SK-N-SH treated with all-trans-retinoic acid at 6 μM for 48 hours (cell line): Measurements from ENCODE around the gene ARFGEF2.

ENCODE experiments used
- ARNTL ChIP-seq: fragments of 450-650 bp; formaldehyde crosslinking; IDR thresholded peaks from 2 replicates; pipeline ENCODE4 v1.5.0; 2020; ENCODE audit warnings: low read depth, mild to moderate bottlenecking, moderate library complexity, borderline replicate concordance
- CSDC2 ChIP-seq: fragments of 250-450 bp; sonication (Bioruptor Pico); IDR thresholded peaks from 2 replicates; pipeline ENCODE4 v1.5.0; 2020; ENCODE audit warnings: mild to moderate bottlenecking, moderate library complexity
- ZFP3 ChIP-seq: fragments of 250-450 bp; sonication (Bioruptor Pico); IDR thresholded peaks from 2 replicates; pipeline ENCODE4 v1.5.0; 2020; ENCODE audit warnings: mild to moderate bottlenecking, moderate library complexity
- ZFP30 ChIP-seq: fragments of 450-650 bp; formaldehyde crosslinking; IDR thresholded peaks from 2 replicates; pipeline ENCODE4 v1.5.0; 2022; ENCODE audit warnings: mild to moderate bottlenecking, moderate library complexity
- ZNF70 ChIP-seq: fragments of 450-650 bp; formaldehyde crosslinking; IDR thresholded peaks from 2 replicates; pipeline ENCODE4 v1.5.0; 2020; ENCODE audit warnings: mild to moderate bottlenecking, moderate library complexity
- ZNF8 ChIP-seq: fragments of 450-650 bp; formaldehyde crosslinking; IDR thresholded peaks from 2 replicates; pipeline ENCODE4 v1.5.0; 2020; ENCODE audit warnings: mild to moderate bottlenecking, moderate library complexity
- TF ChIP-seq, protein P1 (sequence below): fragments of 250-450 bp; sonication (Bioruptor Pico); IDR thresholded peaks from 2 replicates; pipeline ENCODE4 v1.5.1; 2020; ENCODE audit warnings: low read depth, mild to moderate bottlenecking, moderate library complexity
- TF ChIP-seq, protein P2 (sequence below): fragments of 250-450 bp; sonication (Bioruptor Pico); IDR thresholded peaks from 2 replicates; pipeline ENCODE4 v1.8.0; 2021; ENCODE audit warnings: low read depth, mild to moderate bottlenecking, moderate library complexity, borderline replicate concordance

DNA sequence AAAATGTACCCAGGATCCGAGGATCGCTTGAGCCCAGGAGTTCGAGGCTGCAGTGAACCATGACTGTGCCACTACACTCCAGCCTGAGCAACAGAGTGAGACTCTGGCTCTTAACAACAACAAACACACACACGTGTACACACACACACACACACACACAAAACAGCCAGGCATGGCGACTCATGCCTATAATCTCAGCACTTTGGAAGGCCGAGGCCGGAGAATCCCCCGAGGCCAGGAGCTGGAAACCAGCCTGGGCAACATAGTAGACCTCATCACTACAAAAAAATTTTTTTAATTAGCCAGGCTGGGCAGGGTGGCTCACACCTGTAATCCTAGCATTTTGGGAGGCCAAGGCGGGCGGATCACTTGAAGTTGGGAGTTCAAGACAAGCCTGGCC lies 23.3 kb upstream of the ARFGEF2 start:
- no peak for TF ChIP-seq ARNTL (CRISPR knock-in tag)
- no peak for TF ChIP-seq ZFP30 (CRISPR knock-in tag)
- TF ChIP-seq, protein P1, sequence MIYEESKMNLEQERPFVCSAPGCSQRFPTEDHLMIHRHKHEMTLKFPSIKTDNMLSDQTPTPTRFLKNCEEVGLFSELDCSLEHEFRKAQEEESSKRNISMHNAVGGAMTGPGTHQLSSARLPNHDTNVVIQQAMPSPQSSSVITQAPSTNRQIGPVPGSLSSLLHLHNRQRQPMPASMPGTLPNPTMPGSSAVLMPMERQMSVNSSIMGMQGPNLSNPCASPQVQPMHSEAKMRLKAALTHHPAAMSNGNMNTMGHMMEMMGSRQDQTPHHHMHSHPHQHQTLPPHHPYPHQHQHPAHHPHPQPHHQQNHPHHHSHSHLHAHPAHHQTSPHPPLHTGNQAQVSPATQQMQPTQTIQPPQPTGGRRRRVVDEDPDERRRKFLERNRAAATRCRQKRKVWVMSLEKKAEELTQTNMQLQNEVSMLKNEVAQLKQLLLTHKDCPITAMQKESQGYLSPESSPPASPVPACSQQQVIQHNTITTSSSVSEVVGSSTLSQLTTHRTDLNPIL (CRISPR knock-in tag) = no peak
- TF ChIP-seq, protein P2, sequence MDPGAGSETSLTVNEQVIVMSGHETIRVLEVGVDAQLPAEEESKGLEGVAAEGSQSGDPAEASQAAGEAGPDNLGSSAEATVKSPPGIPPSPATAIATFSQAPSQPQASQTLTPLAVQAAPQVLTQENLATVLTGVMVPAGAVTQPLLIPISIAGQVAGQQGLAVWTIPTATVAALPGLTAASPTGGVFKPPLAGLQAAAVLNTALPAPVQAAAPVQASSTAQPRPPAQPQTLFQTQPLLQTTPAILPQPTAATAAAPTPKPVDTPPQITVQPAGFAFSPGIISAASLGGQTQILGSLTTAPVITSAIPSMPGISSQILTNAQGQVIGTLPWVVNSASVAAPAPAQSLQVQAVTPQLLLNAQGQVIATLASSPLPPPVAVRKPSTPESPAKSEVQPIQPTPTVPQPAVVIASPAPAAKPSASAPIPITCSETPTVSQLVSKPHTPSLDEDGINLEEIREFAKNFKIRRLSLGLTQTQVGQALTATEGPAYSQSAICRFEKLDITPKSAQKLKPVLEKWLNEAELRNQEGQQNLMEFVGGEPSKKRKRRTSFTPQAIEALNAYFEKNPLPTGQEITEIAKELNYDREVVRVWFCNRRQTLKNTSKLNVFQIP (CRISPR knock-in tag) = no peak
- no peak for TF ChIP-seq ZNF8 (CRISPR knock-in tag)
- TF ChIP-seq CSDC2 (CRISPR knock-in tag) = no peak
- no peak for TF ChIP-seq ZNF70
- TF ChIP-seq ZFP3 (CRISPR knock-in tag) = no peak
